ENCODE results near the gene NCOR2.

Gene NCOR2

GRCh38 chr12:124563809-124564208, 3.6 kb downstream of the NCOR2 start:
- no peak for DNase-seq (ENCODE audit: low read depth)
- TF ChIP-seq CTCF (conservative IDR thresholded peaks at IDR 0.05; ENCODE audit: low read length): no peak
- H3K4me3 ChIP-seq (ENCODE audit: low read length): no peak overlapping the region

- no peak for DNase-seq (ENCODE audit: low read depth)
- no peak for TF ChIP-seq CTCF (conservative IDR thresholded peaks at IDR 0.05; ENCODE audit: low read length)
- no peak overlapping the region for H3K4me3 ChIP-seq (ENCODE audit: low read length)
Observed at GRCh38 chr12:124563401-124563800, 4.0 kb downstream of the NCOR2 start.

- no peak for TF ChIP-seq CTCF (conservative IDR thresholded peaks at IDR 0.05; ENCODE audit: low read length)
- DNase-seq (ENCODE audit: low read depth): no peak
- H3K4me3 ChIP-seq (ENCODE audit: low read length): no peak overlapping the region
Observed at GRCh38 chr12:124562796-124563181, 4.6 kb downstream of the NCOR2 start.

GRCh38 chr12:124562018-124562795, 5.2 kb downstream of the NCOR2 start:
- TF ChIP-seq CTCF (conservative IDR thresholded peaks at IDR 0.05; ENCODE audit: low read length): no peak
- DNase-seq (ENCODE audit: low read depth): no peak
- no peak overlapping the region for H3K4me3 ChIP-seq (ENCODE audit: low read length)

- DNase-seq (ENCODE audit: low read depth): no peak
- H3K4me3 ChIP-seq (ENCODE audit: low read length): no peak overlapping the region
- TF ChIP-seq CTCF (conservative IDR thresholded peaks at IDR 0.05; ENCODE audit: low read length): no peak
Observed at GRCh38 chr12:124561231-124561630, 6.2 kb downstream of the NCOR2 start.

- H3K4me3 ChIP-seq (ENCODE audit: low read length): no peak overlapping the region
- no peak for DNase-seq (ENCODE audit: low read depth)
- no peak for TF ChIP-seq CTCF (conservative IDR thresholded peaks at IDR 0.05; ENCODE audit: low read length)
Observed at GRCh38 chr12:124560146-124560890, 7.1 kb downstream of the NCOR2 start.

Measured in AG10803 (cell line).